Measurements from ENCODE around the gene ANG. TPM values are rescaled to one million over a fixed set of nuclear protein-coding genes. Genes with fewer than 3 reads are reported as not detected.

ANG gene
- total RNA-seq, 1 donor from 2014 or later, result 3.7 TPM

GRCh38 chr14:20743556-20743955, 55.0 kb downstream of the ANG start:
- Histone ChIP-seq H3K27ac (replicated peaks) (no peak overlapping the region), H3K36me3 (no peaks in the 10 kb centered on the region), H3K4me1 (no peaks in the 10 kb centered on the region), H3K27me3 (ENCODE audit: low read depth) (no peaks in the 10 kb centered on the region), H3K9me3 (replicated peaks) (no peaks in the 10 kb centered on the region), H3K4me3 (no peak overlapping the region)
- no peak for DNase-seq
- TF ChIP-seq CTCF (IDR thresholded peaks at IDR 0.05; ENCODE audit: borderline replicate concordance), result no peak
- intact Hi-C loops (cut with micrococcal nuclease), result no loop called here

Other genes with a start within 250 kb of the ANG start
- 19.4 TPM for gene OSGEP, start 234.0 kb upstream of the ANG start, total RNA-seq
- 75.0 TPM for gene APEX1, start 233.5 kb upstream of the ANG start, total RNA-seq
- 19.7 TPM for gene PIP4P1, start 227.3 kb upstream of the ANG start, total RNA-seq
- gene PNP, start 219.4 kb upstream of the ANG start, total RNA-seq, result 6.4 TPM
- gene RNASE10, start 183.2 kb upstream of the ANG start, total RNA-seq, result not detected
- gene RNASE9, start 127.7 kb upstream of the ANG start, total RNA-seq, result not detected
- gene RNASE11, start 100.8 kb upstream of the ANG start, total RNA-seq, result not detected
- not detected for gene RNASE12, start 97.4 kb upstream of the ANG start, total RNA-seq
- gene OR6S1, start 47.1 kb upstream of the ANG start, total RNA-seq, result not detected
- gene RNASE4, start 4.2 kb upstream of the ANG start, total RNA-seq, result 9.0 TPM
- not detected for gene EDDM3A, start 57.1 kb downstream of the ANG start, total RNA-seq
- gene EDDM3B, start 79.6 kb downstream of the ANG start, total RNA-seq, result not detected
- 5.7 TPM for gene RNASE6, start 92.5 kb downstream of the ANG start, total RNA-seq
- 294 TPM for gene RNASE1, start 114.1 kb downstream of the ANG start, total RNA-seq
- not detected for gene RNASE3, start 202.6 kb downstream of the ANG start, total RNA-seq